ENCODE data around the gene SNTG2. TPM values are rescaled to one million over a fixed set of nuclear protein-coding genes. Genes with fewer than 3 reads are reported as not detected.

The SNTG2 gene
- total and polyA plus RNA-seq, 9 donors: 0.17 to 5.7 (median 1.3) TPM; not detected in 1

DNA sequence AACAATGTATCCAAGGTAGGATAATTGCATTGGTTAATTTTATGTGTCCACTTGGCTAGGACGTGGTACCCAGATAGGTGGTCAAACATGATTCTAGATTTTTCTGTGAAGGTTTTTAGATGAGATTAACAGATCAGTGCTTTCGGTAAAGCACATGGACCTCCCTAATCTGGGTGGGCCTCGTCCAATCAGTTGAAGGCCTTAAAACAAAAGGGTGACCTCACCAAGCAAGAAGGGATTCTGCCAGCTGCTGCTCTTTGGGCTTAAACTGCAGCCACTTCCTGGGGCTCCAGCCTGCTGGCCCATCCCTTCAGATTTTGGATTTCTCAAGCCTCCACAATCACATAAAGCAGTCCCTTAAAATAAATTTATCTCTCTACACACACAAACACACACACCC, 236.5 kb downstream of the SNTG2 start:
- intact Hi-C loops (cut with DNase I): no loop called here
- no peak for DNase-seq
- Histone ChIP-seq H3K9me3 (peaks cover 0 to 6% of the 10 kb centered on the region in 2 donors), H3K27ac (no peak overlapping the region), H3K27me3 (no peaks in the 10 kb centered on the region), H3K4me1 (ENCODE audit: insufficient read depth) (no peaks in the 10 kb centered on the region), H3K4me3 (no peak overlapping the region), H3K36me3 (no peaks in the 10 kb centered on the region)
- 79 to 86% (median 80%) methylated on average over 3 of the region's 3 CpGs for WGBS, 3 donors
- TF ChIP-seq, protein P1, sequence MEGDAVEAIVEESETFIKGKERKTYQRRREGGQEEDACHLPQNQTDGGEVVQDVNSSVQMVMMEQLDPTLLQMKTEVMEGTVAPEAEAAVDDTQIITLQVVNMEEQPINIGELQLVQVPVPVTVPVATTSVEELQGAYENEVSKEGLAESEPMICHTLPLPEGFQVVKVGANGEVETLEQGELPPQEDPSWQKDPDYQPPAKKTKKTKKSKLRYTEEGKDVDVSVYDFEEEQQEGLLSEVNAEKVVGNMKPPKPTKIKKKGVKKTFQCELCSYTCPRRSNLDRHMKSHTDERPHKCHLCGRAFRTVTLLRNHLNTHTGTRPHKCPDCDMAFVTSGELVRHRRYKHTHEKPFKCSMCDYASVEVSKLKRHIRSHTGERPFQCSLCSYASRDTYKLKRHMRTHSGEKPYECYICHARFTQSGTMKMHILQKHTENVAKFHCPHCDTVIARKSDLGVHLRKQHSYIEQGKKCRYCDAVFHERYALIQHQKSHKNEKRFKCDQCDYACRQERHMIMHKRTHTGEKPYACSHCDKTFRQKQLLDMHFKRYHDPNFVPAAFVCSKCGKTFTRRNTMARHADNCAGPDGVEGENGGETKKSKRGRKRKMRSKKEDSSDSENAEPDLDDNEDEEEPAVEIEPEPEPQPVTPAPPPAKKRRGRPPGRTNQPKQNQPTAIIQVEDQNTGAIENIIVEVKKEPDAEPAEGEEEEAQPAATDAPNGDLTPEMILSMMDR (IDR thresholded peaks at IDR 0.05): no peak
- no peak for TF ChIP-seq POLR2A (IDR thresholded peaks at IDR 0.05)

DNA sequence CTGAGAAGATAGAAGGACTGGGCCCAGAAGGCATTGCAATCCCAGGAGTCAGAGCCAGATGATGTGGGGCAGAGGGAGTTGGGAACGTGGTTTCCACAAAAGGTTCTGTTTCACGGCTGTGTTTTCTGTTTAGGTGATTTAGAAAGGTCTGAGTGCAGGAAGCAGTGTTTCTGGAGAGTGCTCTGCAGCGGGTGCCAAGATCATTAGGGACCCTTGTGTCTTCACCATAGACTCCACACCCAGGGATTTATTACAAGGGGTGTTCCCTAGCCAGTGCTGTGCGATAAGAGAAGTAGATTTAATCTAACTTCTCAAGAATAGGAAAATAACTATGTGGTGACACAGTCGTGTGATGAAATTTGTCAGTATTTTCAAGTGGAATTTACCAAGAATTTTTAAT, 241.5 kb downstream of the SNTG2 start:
- Histone ChIP-seq H3K27ac (no peak overlapping the region), H3K4me3 (no peak overlapping the region), H3K27me3 (no peaks in the 10 kb centered on the region), H3K4me1 (ENCODE audit: insufficient read depth) (no peaks in the 10 kb centered on the region), H3K9me3 (no peaks in the 10 kb centered on the region), H3K36me3 (no peaks in the 10 kb centered on the region)
- 72 to 76% (median 73%) methylated on average over 5 of the region's 5 CpGs for WGBS, 3 donors
- no peak for DNase-seq
- intact Hi-C loops (cut with DNase I): no loop called here
- TF ChIP-seq POLR2A (IDR thresholded peaks at IDR 0.05) (no peak), EP300 (IDR thresholded peaks at IDR 0.05) (no peak)
- TF ChIP-seq, protein P1 (IDR thresholded peaks at IDR 0.05): no peak

DNA sequence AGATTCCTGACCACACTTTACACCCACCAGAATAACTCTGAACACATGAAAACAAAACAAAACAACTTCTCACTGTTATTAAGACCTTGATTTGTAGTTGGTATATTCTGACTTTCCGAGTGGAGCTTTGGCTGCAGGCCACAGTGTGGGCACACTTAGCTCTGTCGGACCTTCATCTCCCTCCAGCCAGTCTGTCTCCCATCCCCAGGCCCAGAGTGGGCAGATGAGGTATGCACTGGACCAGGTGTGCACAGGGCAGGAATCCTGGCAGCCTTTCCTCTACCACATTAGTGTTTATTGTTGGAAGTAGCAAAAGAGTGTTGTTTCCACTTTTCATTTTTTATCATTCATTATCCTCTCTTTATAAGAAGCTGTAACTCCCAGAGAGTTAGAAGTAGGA, 243.2 kb downstream of the SNTG2 start:
- no peaks in the 10 kb centered on the region for H3K9me3 ChIP-seq
- no peaks in the 10 kb centered on the region for H3K4me1 ChIP-seq (ENCODE audit: insufficient read depth)
- H3K36me3 ChIP-seq: no peaks in the 10 kb centered on the region
- whole genome bisulfite sequencing, 3 donors: 32 to 50% (median 37%) methylated on average over 2 of the region's 2 CpGs
- no peak for TF ChIP-seq POLR2A (IDR thresholded peaks at IDR 0.05)
- TF ChIP-seq EP300 (IDR thresholded peaks at IDR 0.05): no peak
- TF ChIP-seq, protein P1 (IDR thresholded peaks at IDR 0.05): no peak
- no peak for DNase-seq
- no peak overlapping the region for H3K4me3 ChIP-seq
- H3K27ac ChIP-seq: no peak overlapping the region
- intact Hi-C loops (cut with DNase I): no loop called here
- H3K27me3 ChIP-seq: no peaks in the 10 kb centered on the region

DNA sequence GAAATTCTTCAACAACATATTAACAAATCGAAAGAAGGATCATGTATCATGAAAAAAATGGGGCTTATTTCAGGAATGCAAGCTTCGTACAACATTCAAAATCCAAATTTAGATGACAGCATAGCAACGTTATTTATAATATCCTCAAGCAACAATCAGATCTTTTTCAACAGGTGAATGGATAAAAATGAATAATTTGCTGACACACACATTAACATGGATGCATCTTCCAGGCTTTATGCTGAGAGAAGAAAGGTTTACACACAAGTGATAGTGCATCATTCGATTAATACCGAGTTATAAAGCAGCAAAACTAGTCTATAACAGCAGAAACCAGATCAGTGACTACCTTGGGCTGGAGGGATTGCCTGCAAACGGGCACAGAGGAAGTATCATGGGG, 253.1 kb downstream of the SNTG2 start:
- Histone ChIP-seq H3K4me1 (ENCODE audit: insufficient read depth) (no peaks in the 10 kb centered on the region), H3K9me3 (no peaks in the 10 kb centered on the region), H3K27ac (no peak overlapping the region), H3K4me3 (no peak overlapping the region), H3K36me3 (no peaks in the 10 kb centered on the region), H3K27me3 (no peaks in the 10 kb centered on the region)
- DNase-seq: no peak
- 55 to 67% (median 64%) methylated on average over 6 of the region's 6 CpGs for WGBS, 3 donors
- TF ChIP-seq EP300 (IDR thresholded peaks at IDR 0.05) (no peak), POLR2A (IDR thresholded peaks at IDR 0.05) (no peak)
- TF ChIP-seq, protein P1 (IDR thresholded peaks at IDR 0.05): no peak
- intact Hi-C loops (cut with DNase I): no loop called here

DNA sequence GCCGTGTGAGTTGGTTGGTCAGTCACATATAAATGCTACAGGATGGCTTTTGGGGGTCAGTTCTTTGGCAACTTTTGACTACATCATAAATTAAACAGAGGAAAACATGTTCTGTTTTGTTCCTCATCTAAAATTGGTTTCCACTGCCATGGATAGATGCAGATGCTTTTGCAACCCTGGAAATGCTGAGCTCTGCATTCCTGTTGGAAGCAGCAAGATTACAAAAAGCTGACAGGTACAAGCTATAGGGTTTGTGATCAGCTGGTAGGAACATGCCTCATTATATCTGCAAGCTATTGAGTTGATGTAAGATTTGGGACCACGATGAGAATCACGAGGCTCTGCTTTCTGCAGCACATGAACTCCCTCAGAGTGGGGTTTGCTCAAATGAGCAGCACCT, 255.2 kb downstream of the SNTG2 start:
- DNase-seq: no peak
- intact Hi-C loops (cut with DNase I): no loop called here
- Histone ChIP-seq H3K4me3 (no peak overlapping the region), H3K27me3 (no peaks in the 10 kb centered on the region), H3K9me3 (no peaks in the 10 kb centered on the region), H3K27ac (no peak overlapping the region), H3K36me3 (no peaks in the 10 kb centered on the region), H3K4me1 (ENCODE audit: insufficient read depth) (no peaks in the 10 kb centered on the region)
- TF ChIP-seq EP300 (IDR thresholded peaks at IDR 0.05) (no peak), POLR2A (IDR thresholded peaks at IDR 0.05) (no peak)
- TF ChIP-seq, protein P1 (IDR thresholded peaks at IDR 0.05): no peak
- 84 to 95% (median 87%) methylated on average over 3 of the region's 3 CpGs for WGBS, 3 donors
